HG02678 (cell line): ENCODE results near the gene SUGCT.
A peak's percentile ranks its signal among the peaks of the same experiment; 100 is the strongest.

ENCODE experiments used
- ATAC-seq: cut with Tn5 transposase; IDR thresholded peaks from one replicate; pipeline ENCODE4 v1.9.1; 2021; ENCODE audit warnings: mild to moderate bottlenecking, moderate library complexity; ENCODE audit not compliant: unreplicated experiment

Gene SUGCT

GRCh38 chr7:40457776-40458480 is 323.1 kb downstream of the SUGCT start:
- ATAC-seq: no peak

DNA sequence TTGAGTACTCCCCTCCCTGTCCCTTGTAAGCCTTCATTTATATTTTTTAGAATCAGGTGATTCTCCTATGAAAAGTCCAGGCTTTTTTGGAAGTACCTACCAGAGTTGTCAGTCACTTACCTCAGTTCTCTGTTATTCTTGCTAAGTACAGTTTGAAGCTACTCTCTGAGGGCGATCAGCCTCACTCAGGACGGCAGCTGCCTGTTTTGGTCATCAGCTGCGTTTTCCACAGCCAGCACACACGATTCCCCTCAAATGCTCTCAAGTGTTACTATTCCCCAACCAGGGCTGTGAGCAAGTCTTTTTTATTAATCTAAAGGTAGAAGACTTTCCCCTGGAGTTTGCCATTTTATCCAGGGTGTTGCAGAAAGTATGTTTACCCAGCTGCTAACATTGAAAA is 328.6 kb downstream of the SUGCT start:
- ATAC-seq: no peak

- ATAC-seq: no peak
Observed at GRCh38 chr7:40468891-40469864, 334.4 kb downstream of the SUGCT start.

DNA sequence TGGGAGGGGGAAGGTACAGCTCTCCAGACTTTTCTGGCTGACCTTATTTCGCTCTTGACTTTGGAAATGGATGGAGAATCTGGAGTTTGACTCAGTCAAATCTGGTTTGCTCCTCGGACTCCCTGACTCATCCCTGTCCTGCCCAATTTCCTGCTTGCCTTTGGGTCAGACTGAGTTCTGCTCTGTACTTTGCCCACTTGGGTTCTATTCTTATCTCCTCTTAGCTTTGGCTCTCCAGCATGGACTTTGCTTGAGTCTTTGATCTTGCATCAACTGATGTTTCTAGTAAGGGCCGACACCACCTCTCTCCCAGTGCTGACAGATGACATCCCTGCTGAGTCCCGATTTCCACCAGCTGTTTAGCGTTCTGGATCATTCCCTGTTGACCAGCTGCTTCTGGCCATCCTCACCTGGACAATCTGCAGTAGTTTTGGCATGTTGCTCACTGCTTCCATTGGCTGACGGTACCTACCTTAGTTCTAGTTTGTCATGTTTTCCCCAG is 335.3 kb downstream of the SUGCT start:
- no peak for ATAC-seq

GRCh38 chr7:40470817-40471216 is 336.0 kb downstream of the SUGCT start:
- no peak for ATAC-seq

DNA sequence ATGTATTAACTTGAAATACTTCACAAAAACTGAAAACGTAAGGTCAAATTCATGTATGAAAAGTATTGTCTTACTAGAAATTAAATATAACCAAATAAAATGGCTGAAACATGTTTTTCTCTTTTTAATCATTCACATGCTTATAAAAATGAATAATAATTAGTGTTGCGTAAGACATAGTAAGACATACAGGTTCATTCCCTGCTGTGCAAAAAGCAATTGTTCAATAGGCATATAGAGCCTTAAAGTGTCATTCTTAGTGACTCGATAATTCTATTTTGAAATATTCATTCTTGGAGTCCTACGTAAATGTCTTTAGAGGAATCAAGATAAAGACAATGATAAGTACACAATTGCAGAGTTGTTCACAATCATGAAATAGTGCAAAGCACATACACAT is 337.1 kb downstream of the SUGCT start:
- no peak for ATAC-seq

- ATAC-seq: peak; percentile 98
Observed at GRCh38 chr7:40474790-40475680, 340.2 kb downstream of the SUGCT start.

DNA sequence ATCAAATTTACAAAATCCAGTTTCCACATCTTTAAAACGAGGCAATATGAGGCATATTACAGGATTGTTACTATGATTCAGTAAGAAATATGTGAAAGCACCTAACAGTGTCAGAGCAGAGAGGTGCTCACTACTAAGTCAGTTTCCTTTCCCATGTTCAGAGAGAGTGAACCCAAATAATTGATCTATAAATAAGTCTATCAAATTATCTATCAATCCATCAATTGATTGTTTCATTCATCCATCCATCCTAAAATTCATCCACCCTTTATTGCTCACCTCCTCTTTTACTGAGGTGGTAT is 340.8 kb downstream of the SUGCT start:
- peak; percentile 10 for ATAC-seq

GRCh38 chr7:40477094-40477493 is 342.3 kb downstream of the SUGCT start:
- no peak for ATAC-seq

- no peak for ATAC-seq
Observed at GRCh38 chr7:40482845-40483244, 348.0 kb downstream of the SUGCT start.

DNA sequence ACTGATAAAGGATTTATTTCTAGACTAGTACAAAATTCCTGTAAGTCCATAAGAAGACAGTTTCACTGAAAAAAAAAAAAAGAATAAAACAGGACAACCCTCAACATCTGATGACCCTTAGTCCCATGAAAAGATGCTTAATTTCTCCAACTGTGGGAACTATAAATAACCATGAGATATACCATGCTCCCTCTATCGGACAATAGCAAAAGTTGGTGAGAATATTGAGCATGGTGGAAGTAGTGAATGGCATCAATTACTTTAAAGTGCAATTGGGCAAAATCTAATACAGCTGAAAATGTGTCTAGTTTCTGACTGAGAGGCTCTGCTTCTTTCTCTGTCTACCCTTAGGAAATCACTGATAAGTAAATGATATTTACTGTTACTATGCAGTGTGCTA is 348.8 kb downstream of the SUGCT start:
- ATAC-seq: no peak

DNA sequence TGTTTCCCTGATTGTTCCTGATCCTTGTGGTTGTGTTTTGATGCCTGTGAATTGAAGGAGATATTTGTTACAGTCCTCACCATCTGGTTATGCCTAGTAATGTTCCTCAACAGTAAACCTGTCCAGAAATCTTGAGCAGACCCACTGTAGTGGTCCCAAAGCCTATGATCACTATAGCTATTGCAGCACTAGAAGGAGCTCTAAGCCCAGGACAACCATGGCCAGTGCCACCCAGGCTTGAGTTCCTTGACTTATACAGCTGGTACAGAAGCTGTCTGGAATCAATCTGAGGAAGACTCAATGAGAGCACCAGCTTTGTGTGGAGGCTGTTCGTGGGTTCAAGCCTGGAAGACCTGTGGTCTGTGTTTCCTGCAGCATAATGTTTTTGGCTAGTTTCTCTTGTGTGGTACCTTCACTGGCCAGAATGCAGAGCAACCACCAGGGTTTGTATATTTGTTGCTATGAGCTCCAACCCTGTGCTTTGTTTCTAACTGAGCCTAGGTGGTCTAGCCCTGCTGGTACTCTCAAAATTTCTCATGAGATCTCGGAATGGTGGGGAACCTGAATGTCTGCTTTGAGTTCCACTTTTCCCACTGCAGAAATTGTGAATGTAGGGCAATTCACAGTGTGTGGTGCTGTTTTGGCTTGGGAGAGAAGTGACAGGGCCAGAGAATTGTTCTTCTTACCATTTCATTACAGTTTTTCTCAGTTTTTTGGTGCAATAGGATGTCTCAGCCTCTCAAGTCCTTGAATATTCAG is 355.2 kb downstream of the SUGCT start:
- ATAC-seq: no peak

GRCh38 chr7:40490603-40490924 is 355.8 kb downstream of the SUGCT start:
- ATAC-seq: no peak

GRCh38 chr7:40492946-40493345 is 358.1 kb downstream of the SUGCT start:
- ATAC-seq: no peak

DNA sequence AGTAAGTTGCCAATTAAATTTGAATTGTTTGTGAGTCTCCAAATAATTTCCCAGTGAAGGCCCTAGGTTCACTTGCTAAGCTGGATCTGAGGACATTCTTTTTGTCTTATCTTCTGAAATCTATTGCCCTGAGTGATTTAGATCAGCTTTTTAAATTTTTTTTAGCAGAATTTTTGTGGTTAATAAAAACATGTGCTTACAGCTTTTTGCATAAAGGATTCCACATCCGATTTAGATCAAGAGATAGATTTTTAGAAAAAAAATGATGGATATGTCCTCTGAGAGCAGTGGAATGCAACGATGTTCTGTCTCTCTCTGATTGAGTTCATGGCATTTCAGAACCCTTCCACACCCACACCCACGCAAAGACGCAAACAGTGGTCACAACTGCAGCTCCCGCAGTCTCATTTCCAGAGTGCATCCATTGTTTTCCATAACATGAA is 358.8 kb downstream of the SUGCT start:
- ATAC-seq: no peak

- ATAC-seq: no peak
Observed at GRCh38 chr7:40498924-40499510, 364.2 kb downstream of the SUGCT start.

DNA sequence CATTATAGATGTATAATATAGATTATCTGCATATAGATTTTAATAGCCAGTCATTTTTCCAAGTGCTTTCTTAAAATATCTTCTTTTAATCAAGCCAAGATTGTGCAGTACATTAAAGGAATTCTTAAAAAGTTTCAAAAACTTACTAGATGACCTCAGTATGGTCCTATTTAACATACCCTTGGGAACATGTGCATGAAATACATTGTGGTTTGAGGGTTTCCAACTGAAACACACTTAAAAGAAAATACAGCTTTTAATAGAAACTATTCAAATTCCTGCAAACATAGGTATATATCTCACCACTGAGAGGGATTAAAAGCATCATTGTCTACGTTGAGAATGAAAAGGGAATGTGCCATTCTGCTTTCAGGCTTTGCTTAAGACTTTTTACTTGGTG is 364.9 kb downstream of the SUGCT start:
- no peak for ATAC-seq

GRCh38 chr7:40500219-40500618 is 365.4 kb downstream of the SUGCT start:
- no peak for ATAC-seq

- no peak for ATAC-seq
Observed at GRCh38 chr7:40502359-40502758, 367.6 kb downstream of the SUGCT start.

DNA sequence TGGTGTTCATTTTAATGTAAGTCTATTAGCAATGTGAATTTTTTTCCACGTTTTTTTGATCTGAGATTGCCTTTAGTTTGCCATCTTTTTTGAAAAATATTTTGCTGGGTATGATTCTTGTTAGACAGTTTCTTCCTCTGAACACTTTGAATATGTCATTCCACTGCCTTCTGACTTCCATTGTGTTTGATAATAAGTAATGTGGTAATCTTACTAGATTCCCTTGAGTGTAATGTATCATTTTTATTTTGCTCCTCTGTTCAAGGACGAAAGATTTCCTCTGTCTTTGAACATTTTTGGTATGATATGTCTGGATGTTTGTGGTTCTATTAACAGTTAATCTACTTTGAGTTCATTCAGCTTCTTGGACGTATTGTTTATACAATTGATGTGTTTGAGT is 371.4 kb downstream of the SUGCT start:
- no peak for ATAC-seq
